Putamen (tissue), 1 donor: ENCODE data around the gene MACROH2A1.

ENCODE experiments used
- DNase-seq: peaks from one replicate; pipeline ENCODE4 v3.0.0-alpha.2; 2016; ENCODE audit warnings: low spot score

The MACROH2A1 gene

DNA sequence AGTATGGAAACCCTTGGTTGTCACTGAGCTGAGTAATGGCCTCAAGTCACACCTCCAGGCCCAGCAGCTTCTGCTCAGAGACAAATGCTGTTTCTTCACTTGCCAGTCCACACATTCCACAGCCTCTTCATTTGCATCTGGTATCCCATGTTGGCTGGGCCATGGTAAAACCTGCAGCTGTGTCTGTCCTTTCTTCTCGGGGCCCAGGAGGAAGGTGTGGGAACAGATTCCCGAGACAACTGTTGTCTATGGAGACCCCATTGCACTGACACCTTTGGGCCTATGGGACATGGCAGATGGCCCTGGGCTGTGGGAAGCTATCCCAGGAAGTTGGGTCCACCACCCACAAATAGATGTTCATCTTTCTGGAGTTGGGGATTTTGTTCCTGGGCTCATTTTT is 85.1 kb downstream of the MACROH2A1 start:
- DNase-seq: no peak

DNA sequence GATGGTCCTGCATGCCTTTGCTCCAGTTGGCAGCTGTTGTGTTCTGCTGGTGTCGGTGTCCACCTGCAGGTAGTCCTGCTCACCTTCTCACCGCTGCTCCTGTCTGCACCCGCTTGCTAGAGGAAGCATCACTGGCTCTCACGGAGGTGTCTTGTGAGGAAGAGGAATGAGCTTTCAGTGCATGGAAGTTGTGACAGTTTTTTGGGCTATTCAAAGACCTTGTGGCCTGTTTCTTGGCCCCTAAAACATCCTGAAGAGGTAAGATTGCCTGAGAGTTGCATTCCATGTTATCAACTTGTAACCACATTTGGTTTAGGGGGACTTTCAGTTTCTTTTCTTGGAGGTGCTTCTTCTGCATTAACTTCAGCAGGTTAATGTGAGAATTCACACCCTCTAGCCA is 85.6 kb downstream of the MACROH2A1 start:
- DNase-seq: no peak

DNA sequence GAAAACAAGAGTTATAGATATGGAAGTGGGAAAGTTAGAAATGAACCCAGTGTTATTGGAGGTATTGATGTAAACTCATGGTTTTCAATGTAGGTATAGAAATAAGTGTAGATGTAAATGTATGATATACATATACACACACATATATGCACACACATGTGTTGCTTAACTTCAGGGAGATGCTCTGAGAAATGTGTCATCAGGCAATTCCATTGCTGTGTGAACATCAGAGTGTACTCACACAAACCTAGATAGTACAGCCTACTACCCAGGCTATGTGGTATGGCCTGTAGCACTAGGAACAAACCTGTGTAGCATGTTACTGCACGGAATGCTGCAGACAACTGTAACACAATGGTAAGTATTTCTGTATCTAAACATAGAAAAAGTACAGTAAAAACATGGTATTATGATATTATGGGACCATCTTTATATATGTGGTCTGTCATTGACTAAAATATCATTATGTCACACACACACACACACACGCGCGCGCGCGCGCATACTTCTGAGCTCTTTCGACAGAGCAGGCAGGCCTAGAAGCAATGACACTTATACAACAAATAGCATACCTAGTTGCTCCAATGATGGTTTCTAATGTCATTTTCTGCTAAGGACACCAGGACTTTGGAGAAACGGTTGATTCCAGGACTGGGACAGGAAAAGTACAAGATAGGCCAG is 86.6 kb downstream of the MACROH2A1 start:
- DNase-seq: no peak

DNA sequence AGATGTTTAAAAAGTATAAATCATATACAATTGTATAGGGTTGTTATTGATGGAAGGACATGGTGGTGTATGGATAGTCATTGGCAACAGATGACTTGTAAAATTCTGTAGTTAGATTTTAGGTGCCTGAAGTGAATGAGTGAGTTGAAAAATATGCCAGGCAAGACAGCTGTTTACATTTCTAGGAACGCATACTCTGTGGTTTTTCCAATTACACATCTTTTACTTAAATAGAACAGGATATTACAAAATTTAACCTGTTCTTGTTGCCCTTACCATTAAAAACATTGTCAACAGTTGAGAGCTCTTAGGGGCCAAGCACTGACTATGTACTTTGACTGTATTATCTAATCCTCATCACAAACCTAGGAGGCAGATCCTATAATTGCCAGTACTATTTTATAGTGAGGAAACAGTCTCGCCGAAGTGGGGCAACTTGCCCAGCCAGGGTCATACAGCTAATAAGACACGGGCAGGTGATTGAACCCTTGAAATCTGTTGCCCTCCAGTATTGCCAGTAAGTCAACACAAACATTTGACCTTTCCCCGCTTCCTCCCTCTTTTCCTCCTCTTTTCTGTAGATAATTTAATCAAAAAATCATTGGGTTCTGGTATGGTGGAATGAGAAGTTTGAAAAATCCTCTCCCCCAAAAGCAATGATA is 88.6 kb downstream of the MACROH2A1 start:
- no peak for DNase-seq

DNA sequence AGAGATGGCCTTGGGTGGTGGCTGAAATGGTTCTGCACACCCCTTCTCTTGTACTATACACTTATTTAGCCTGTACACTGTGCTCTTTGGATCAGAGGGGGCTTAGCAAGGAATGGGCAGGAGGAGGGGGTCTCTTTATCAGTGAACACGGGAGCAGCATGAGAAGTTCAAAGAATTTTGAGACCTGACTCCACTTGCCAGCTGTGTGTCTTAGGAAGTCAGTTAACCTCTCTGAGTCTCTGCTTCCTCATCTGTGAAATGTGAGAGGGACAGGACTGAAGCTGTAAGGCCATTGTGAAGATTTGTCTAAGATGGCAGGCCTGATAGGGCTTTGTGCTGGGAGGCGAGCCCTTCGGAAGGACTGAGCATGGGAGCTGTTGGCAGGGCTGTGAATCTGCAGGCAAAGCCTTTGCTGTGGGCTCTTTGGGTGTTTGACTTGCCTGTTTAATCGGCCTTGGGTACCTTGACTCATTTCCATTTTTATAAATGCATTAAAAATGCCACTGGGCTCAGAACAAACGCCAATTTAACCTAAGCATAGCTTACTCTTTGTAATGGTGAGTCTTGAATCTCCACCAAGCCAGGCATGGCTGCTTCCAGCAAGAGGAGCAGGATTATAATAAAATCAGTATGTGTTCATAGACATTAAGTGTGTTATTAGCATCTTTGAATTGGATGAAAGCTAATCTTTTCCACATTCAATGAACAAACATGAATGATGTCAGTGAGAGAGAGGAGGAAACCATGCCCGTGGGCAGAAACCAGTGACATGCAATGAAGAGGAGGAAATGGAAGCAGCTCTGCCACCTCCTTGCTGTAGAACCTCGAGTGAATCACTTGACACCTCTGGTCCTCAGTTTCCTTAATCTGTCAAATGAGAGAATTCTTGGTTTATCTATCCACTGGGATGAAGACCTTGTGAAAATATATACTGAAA is 89.4 kb downstream of the MACROH2A1 start:
- DNase-seq: no peak

DNA sequence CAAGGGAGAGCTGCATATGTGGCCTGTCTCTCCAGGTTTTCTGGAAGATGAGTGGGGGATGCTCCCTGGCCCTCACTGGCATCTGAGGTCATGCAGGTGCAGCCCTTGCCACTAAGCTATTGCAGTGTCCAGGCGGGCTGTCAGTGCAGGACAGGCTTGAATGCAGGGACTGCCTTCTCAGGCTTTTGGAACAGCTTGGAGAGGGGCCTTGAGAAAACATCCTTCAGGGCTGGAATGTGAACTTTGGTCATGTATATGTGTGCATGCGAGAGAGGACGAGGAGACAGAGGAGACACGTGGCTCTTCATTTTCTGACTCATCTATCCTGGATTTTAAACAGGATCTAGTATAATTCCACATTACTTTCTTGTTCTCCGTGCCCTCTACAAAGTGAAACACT is 90.3 kb downstream of the MACROH2A1 start:
- DNase-seq: no peak

DNA sequence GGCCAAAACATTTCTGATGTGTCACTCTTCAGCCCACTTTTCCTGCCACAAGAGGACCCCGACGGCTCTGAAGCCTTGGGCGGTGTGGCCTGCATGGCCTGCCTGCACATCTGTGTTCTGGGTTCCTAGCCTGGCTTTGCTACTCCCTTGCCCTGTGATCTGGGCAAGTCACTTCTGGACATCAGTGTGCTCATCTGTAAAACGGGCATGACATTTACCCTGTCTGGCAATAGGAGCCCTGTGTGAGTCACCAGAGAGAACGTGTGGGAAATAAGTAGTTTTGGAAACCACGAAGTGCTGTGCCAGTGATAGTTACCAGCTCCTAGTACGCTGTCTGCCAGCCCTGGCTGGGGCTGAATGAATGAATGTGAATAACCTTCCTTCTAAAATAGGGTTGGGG is 90.8 kb downstream of the MACROH2A1 start:
- no peak for DNase-seq

DNA sequence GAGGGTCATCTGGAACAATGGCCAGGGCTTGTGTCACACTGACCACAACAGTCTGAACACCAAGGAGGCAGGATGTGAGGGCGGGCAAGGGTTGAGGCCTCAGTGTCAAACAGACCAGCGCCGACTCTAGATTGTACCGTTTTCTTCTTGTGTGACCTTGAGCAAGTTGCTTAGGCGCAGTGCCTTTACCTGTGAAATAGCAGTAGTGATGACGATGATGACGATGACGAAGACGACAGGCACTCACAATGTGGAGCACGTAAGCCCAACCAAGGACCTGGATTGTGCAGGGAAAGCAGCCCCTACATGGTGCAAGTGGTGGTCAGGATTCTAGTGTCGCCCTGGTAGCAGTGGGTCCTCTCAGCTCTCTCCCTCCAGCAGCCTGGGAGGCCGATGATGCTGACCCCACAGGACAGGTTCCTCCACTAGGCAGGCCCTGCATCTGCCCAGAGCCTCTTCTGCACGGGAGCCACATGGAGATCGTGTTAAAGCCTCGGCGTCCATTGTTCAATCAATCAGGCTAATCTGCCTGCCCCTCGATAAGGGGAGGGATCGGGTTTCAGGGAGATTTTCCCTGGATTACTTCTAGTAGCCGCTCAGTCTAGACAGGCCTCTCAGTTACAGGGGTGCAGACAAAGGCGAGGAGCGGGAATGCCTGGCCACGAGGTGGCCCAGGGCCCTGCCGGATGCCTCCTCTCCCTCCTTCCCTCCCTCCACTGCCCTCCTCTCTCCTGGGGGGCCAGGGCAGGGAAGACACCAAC is 91.7 kb downstream of the MACROH2A1 start:
- DNase-seq: no peak

DNA sequence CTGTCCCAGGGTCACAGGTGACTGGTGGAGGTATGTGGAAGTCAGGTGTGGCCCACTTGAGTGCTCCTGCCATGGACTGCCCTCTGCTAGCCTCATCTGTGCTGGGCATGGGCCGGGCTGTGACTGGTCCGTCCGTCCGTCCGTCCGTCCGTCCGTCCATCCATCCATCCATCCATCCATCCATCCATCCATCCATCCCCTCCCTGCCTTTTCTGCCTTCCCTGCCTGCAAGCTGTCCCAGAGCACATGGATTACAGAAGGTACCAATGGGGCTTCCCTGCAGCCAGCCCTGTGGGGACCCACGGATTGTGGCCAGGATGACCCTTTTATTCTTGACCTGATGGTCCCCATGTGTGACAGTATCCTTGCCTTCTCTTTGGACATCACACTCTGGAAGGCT is 92.5 kb downstream of the MACROH2A1 start:
- DNase-seq: no peak

DNA sequence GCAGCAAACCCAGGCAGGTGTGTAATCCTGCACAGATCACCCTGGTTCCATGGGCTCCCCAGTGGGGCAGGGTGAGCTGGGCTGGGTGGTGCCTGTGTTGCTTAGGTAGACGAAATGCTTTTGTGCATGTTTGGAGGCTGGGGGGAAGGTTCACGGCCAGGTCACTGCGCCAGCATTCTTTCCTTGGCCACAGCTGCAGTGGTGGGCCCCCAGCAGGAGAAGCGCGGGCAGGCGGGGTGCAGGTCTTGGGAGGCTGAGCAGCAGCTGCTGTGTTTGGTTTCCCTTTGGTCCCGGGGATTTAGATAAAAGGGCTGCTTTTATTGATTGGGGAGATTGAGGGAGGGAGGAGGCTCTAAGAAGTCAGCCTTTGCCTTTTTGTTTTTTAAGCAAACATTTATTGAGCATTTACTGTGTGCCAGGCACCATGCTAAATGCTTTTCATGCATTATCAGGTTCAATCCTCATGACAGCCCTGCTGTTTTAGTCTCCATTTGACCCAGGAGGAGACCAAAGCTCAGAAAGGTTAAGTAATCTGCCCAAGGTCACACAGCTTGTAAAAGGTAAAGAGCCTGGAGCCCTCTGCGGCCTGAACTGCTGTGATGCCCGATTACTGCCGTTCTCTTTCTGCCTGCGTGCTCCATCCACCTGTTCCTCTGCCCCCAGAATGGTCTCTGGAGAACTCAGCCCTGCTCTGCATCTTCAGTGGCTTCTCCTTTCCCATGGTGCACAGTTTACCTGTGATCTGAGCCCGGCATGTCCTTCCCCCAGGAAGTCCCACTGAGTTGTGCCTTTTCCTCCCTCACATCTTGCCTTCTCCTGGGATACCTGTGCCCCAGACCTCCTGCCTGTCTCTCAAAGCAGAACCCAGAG is 94.4 kb downstream of the MACROH2A1 start:
- no peak for DNase-seq

DNA sequence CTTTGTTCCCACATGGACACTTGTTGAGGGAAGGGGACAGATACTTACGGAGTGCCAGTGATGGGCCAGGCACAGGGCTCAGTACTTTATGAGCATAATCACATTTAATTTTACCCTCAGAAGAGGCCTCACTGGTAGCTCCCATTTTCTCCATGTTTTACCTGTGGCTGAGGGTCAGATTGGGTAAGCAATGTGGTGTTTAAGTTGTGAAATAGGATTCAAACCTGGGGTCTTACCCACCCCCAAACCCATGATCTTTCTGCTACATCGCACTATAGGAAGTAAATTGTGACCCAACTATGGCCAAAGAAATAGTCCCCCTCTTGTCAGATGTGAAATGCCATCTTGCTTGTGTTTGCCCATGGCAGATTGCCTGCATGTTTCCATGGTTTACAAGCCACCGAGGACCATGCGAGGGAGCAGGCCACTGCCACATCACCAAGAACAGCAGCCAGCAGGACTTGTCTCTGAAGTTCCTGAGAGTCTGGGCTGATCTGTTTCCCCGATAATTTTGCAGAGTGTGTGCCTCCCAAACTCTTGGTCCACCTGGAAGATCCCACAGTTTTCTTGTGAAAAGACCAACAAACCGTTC is 95.4 kb downstream of the MACROH2A1 start:
- DNase-seq: no peak

DNA sequence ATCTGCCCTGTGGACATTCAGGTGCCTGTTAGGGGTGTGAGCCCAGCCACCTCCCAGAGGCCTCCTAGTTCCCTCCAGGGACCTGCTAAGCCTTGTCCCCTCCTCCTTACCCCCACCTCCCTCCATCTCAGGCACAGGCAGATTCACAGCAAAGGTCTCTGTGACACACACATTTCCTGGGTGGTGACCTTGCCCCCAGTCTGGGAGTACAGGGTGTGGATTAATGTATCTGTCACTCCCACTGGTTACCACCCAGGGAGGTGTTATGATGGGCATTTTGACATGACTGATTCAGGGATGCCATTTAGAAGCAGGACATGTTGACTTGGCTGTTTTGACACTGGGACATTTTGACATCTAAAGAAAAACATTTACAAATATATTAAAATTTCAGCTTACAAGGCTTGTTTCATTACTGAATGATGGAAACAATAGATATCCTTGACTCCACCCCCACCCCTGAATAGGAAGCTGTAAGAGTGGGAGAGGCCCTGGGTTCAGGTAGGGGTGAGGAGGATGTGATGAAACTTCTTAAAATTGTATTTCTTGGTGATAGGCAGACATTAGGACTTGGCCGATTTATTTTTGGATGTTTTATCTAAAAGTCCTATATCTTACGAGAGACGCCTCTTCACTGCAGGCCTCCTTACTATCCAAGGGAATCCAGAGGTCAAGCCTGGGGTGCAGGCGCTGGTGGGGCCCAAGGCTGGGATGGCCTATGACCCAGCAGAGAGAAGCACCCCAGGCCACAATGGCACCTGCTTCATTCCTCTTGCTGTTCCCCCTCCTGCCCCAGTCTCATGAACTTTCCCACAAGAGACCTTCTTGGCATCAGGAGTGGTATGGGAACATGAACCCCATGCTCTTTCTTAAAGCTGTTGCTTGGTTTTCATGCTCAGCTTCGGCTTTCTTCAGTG is 101.9 kb downstream of the MACROH2A1 start:
- no peak for DNase-seq

DNA sequence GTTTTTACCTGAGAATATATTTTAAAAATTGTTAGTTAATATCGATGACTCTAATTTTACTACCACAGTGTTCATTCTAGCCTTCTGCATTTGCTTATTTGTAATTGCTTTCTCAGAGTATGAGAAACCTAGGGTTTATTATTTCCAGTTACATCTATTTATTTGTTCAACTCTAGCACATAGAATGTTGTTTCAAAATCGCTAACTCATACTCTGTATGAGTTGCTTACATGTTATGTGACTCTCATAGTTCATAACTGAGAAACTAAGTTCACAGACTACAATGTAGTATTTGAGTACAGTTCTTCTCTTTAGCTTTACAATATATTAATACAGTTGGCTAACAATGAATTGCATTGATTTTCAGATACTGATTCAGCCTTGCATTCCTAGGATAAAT is 103.2 kb downstream of the MACROH2A1 start:
- DNase-seq: no peak

DNA sequence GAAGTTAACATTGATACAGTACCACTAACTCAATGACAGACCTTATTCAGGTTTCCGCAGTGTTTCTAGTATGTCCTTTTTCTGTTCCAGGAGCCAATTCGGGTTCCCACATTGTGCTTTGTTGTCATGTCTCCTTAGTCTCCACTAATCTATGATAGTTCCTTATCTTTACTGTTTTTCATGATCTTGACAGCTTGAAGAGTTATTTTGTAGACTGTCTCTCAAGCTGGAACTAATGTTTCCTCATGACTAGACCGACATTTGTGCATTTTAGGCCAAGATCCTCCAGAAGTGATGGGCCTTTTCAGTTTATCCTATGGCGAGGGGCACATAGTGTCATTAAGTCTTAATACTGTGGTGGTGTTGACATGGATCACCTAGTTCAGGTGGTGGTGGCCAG is 104.2 kb downstream of the MACROH2A1 start:
- DNase-seq: no peak

DNA sequence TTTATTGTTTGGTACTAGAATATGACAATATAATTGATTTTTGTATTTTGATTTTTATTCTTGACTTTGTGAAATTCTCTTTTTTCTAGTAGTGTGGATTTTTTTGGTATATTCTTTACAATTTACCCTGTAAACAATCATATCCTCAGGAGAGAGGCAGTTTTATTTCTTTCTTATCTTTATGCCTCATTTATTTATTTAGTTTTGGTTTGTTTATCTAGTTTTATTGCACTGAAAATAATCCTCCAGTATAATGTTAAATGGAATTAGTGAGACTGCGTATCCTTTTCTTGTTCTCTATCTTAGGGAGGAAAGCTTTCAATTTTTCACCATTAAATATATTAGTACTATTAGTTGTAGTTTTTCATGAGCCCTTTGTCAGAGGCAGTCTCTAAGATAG is 109.4 kb downstream of the MACROH2A1 start:
- no peak for DNase-seq

DNA sequence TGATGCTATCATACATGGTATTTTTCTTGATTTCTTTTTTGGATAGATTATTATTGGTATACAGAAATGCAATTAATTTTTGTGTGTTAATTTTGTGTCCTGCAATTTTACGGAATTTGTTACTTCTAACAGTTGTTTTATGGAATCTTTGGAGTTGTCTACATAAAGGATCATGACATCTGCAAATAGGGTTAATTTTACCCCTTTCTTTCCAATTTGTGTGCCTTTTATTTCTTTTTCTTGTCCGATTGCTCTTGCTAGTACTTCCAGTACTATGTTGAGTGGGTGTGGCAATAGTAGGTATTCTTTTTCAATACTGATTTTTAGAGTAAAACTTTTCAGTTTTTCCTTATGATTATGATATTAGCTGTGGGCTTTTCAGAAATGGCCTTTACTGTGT is 111.5 kb downstream of the MACROH2A1 start:
- no peak for DNase-seq
